ENCODE measurements around the gene LTK. TPM values are rescaled to one million over a fixed set of nuclear protein-coding genes. Genes with fewer than 3 reads are reported as not detected.

LTK gene
- total and polyA plus RNA-seq, 4 donors: 1.3 to 10.6 (median 6.0) TPM

GRCh38 chr15:41466711-41467110 is 46.9 kb downstream of the LTK start:
- H3K4me3 ChIP-seq: no peak overlapping the region
- H3K9ac ChIP-seq (ENCODE audit: insufficient read depth in 1 of 2, low read length in 2 of 2): no peak overlapping the region
- TF ChIP-seq CTCF (IDR thresholded peaks at IDR 0.05; ENCODE audit: control extremely low read depth, extremely low read depth): no peak
- ATAC-seq (ENCODE audit: insufficient read depth, low FRiP score) (no peak), DNase-seq (no peak)
- H3K27me3 ChIP-seq (ENCODE audit: control insufficient read depth in 3 of 3, insufficient read depth in 3 of 3, low read length in 2 of 3): no peaks in the 10 kb centered on the region
- peaks cover 20 to 40% (median 33%) of the 10 kb centered on the region in 4 donors for H3K36me3 ChIP-seq (ENCODE audit: control insufficient read depth in 4 of 4, insufficient read depth in 4 of 4, low read length in 4 of 4)
- no peak overlapping the region for H3K27ac ChIP-seq (ENCODE audit: low read depth in 1 of 2, low read length in 1 of 2)
- H3K4me1 ChIP-seq (ENCODE audit: control insufficient read depth in 5 of 5, insufficient read depth in 5 of 5, low read length in 5 of 5): peaks cover 0 to 1% (median 0%) of the 10 kb centered on the region in 5 donors
- no peaks in the 10 kb centered on the region for H3K9me3 ChIP-seq (ENCODE audit: control insufficient read depth in 4 of 4, insufficient read depth in 3 of 4, low read length in 3 of 4)
- WGBS, 2 donors: 65 to 89% methylated on average over 3 of the region's 3 CpGs

GRCh38 chr15:41465822-41466421 is 47.7 kb downstream of the LTK start:
- ATAC-seq (ENCODE audit: insufficient read depth, low FRiP score): no peak
- H3K36me3 ChIP-seq (ENCODE audit: control insufficient read depth in 4 of 4, insufficient read depth in 4 of 4, low read length in 4 of 4): peaks cover 15 to 36% (median 27%) of the 10 kb centered on the region in 4 donors
- no peak overlapping the region for H3K9ac ChIP-seq (ENCODE audit: insufficient read depth in 1 of 2, low read length in 2 of 2)
- peaks cover 0 to 1% (median 0%) of the 10 kb centered on the region in 5 donors for H3K4me1 ChIP-seq (ENCODE audit: control insufficient read depth in 5 of 5, insufficient read depth in 5 of 5, low read length in 5 of 5)
- no peaks in the 10 kb centered on the region for H3K27me3 ChIP-seq (ENCODE audit: control insufficient read depth in 3 of 3, insufficient read depth in 3 of 3, low read length in 2 of 3)
- no peak overlapping the region for H3K4me3 ChIP-seq
- peak; percentile 64 for TF ChIP-seq CTCF (IDR thresholded peaks at IDR 0.05; ENCODE audit: control extremely low read depth, extremely low read depth)
- peak in 2 of 3 donors; percentile 66 to 69 for DNase-seq
- WGBS, 2 donors: 85 to 91% methylated on average over 8 of the region's 8 CpGs
- H3K9me3 ChIP-seq (ENCODE audit: control insufficient read depth in 4 of 4, insufficient read depth in 3 of 4, low read length in 3 of 4): no peaks in the 10 kb centered on the region
- H3K27ac ChIP-seq (ENCODE audit: low read depth in 1 of 2, low read length in 1 of 2): no peak overlapping the region

GRCh38 chr15:41464889-41465580 is 48.6 kb downstream of the LTK start:
- no peak for TF ChIP-seq CTCF (IDR thresholded peaks at IDR 0.05; ENCODE audit: control extremely low read depth, extremely low read depth)
- H3K9ac ChIP-seq (ENCODE audit: insufficient read depth in 1 of 2, low read length in 2 of 2): no peak overlapping the region
- peaks cover 11 to 33% (median 23%) of the 10 kb centered on the region in 4 donors for H3K36me3 ChIP-seq (ENCODE audit: control insufficient read depth in 4 of 4, insufficient read depth in 4 of 4, low read length in 4 of 4)
- H3K4me3 ChIP-seq: no peak overlapping the region
- peaks cover 0 to 1% (median 0%) of the 10 kb centered on the region in 5 donors for H3K4me1 ChIP-seq (ENCODE audit: control insufficient read depth in 5 of 5, insufficient read depth in 5 of 5, low read length in 5 of 5)
- no peaks in the 10 kb centered on the region for H3K27me3 ChIP-seq (ENCODE audit: control insufficient read depth in 3 of 3, insufficient read depth in 3 of 3, low read length in 2 of 3)
- 95 to 96% methylated on average over 9 of the region's 9 CpGs for WGBS, 2 donors
- DNase-seq (no peak), ATAC-seq (ENCODE audit: insufficient read depth, low FRiP score) (no peak)
- H3K9me3 ChIP-seq (ENCODE audit: control insufficient read depth in 4 of 4, insufficient read depth in 3 of 4, low read length in 3 of 4): no peaks in the 10 kb centered on the region
- no peak overlapping the region for H3K27ac ChIP-seq (ENCODE audit: low read depth in 1 of 2, low read length in 1 of 2)

All from lung (tissue), 12 donors.